Body of pancreas (tissue), 4 donors: ENCODE results near the gene DHX30. TPM values are rescaled to one million over a fixed set of nuclear protein-coding genes. Genes with fewer than 3 reads are reported as not detected.

Source experiments
- ATAC-seq: fragments of 150-250 bp; one replicate; pipeline ENCODE4 v1.9.1; 2016
- DNase-seq, 4 donors: peaks; one replicate each; pipeline ENCODE4 v3.0.0-alpha.2; 2019
- H3K27ac ChIP-seq, 4 donors: fragments of 200-600 bp; sonication (generic); 1 replicate in 3 of 4; 2 replicates in 1 of 4; pipeline versions ENCODE4 v1.5.1 to v1.6.1; 2016 to 2019; ENCODE audit warnings: mild to moderate bottlenecking in 1 of 4, mixed read lengths in 1 of 4, moderate library complexity in 1 of 4
- H3K27me3 ChIP-seq, 2 donors: fragments of 200-600 bp; sonication (generic); one replicate each; pipeline ENCODE4 v1.6.0; 2016; ENCODE audit warnings: mild to moderate bottlenecking in 1 of 2
- H3K36me3 ChIP-seq, 2 donors: fragments of 200-600 bp; sonication (generic); replicated peaks in 1 of 2; 2 replicates each; pipeline ENCODE4 v1.5.1; 2016; ENCODE audit warnings: low read depth in 2 of 2; ENCODE audit not compliant: insufficient read depth in 1 of 2
- H3K4me1 ChIP-seq: fragments of 200-600 bp; sonication (generic); one replicate; pipeline ENCODE4 v1.6.0; 2016
- H3K4me3 ChIP-seq, 2 donors: fragments of 200-600 bp; sonication (generic); 1 replicate in 1 of 2; 2 replicates in 1 of 2; pipeline ENCODE4 v1.5.1; 2016 to 2019
- H3K9me3 ChIP-seq, 3 donors: fragments of 200-600 bp; sonication (generic); 1 replicate in 2 of 3; 2 replicates in 1 of 3; pipeline ENCODE4 v1.5.1; 2016
- CTCF ChIP-seq, 7 experiments: fragments of 450-650 bp in 4 of 7; fragments of 200-600 bp in 3 of 7; sonication (generic) in 3 of 7; IDR thresholded peaks; one replicate each; pipeline ENCODE4 v1.5.1; 2016 to 2019; ENCODE audit warnings: antibody characterized with exemption in 7 of 7
- POLR2A ChIP-seq, 3 donors: fragments of 450-650 bp; IDR thresholded peaks; one replicate each; pipeline ENCODE4 v1.6.1; 2016; ENCODE audit warnings: antibody characterized with exemption in 3 of 3, mild to moderate bottlenecking in 2 of 3
- WGBS, 2 donors: methylation state at CpG; one replicate each; pipeline ENCODE4 v1.1.5; 2017; 5-methylcytosine and 5-hydroxymethylcytosine counted together
- intact Hi-C: fragments of 100-400 bp; cut with DNase I; formaldehyde crosslinking; loops from one replicate; pipeline ENCODE4 v1.15.1; 2023
- total RNA-seq, 2 donors: library from RNA; depleted of rRNA; stranded (reverse); fragments of >200 nt; gene quantifications; one replicate each; pipeline ENCODE4 v1.1.0, GENCODE V29; 2016

Gene DHX30
- total RNA-seq, 2 donors from 2014 or later: 28.3 to 50.4 TPM

GRCh38 chr3:47766186-47766585 is 36.8 kb upstream of the DHX30 start:
- no peak for TF ChIP-seq POLR2A (IDR thresholded peaks at IDR 0.05)
- TF ChIP-seq CTCF (IDR thresholded peaks at IDR 0.05): no peak
- Histone ChIP-seq H3K4me3 (no peak overlapping the region), H3K9me3 (no peaks in the 10 kb centered on the region), H3K4me1 (no peaks in the 10 kb centered on the region), H3K36me3 (peaks cover 0 to 3% of the 10 kb centered on the region in 2 donors), H3K27ac (no peak overlapping the region), H3K27me3 (no peaks in the 10 kb centered on the region)
- WGBS, 2 donors: 86 to 88% methylated on average over 4 of the region's 4 CpGs
- ATAC-seq (no peak), DNase-seq (no peak)
- intact Hi-C loops: no loop called here

- DNase-seq: no peak
- WGBS, 2 donors: 97% methylated on average over 8 of the region's 8 CpGs
- intact Hi-C loops: no loop called here
- no peaks in the 10 kb centered on the region for H3K9me3 ChIP-seq
- peaks cover 4 to 9% of the 10 kb centered on the region in 2 donors for H3K36me3 ChIP-seq
- no peak overlapping the region for H3K4me3 ChIP-seq
- peaks cover 5% of the 10 kb centered on the region for H3K4me1 ChIP-seq
- no peak overlapping the region for H3K27ac ChIP-seq
- H3K27me3 ChIP-seq: no peaks in the 10 kb centered on the region
- TF ChIP-seq CTCF (IDR thresholded peaks at IDR 0.05): no peak
- TF ChIP-seq POLR2A (IDR thresholded peaks at IDR 0.05): no peak
- no peak for ATAC-seq
Measured at GRCh38 chr3:47772047-47772446, 30.9 kb upstream of the DHX30 start.

- ATAC-seq (no peak), DNase-seq (no peak)
- Histone ChIP-seq H3K27ac (no peak overlapping the region), H3K36me3 (peaks cover 4 to 9% of the 10 kb centered on the region in 2 donors), H3K4me1 (peaks cover 5% of the 10 kb centered on the region), H3K4me3 (no peak overlapping the region), H3K9me3 (no peaks in the 10 kb centered on the region), H3K27me3 (no peaks in the 10 kb centered on the region)
- no peak for TF ChIP-seq CTCF (IDR thresholded peaks at IDR 0.05)
- TF ChIP-seq POLR2A (IDR thresholded peaks at IDR 0.05): no peak
- 89% methylated on average over 8 of the region's 8 CpGs for WGBS, 2 donors
- intact Hi-C loops: no loop called here
Measured at GRCh38 chr3:47772788-47773187, 30.1 kb upstream of the DHX30 start.

DNA sequence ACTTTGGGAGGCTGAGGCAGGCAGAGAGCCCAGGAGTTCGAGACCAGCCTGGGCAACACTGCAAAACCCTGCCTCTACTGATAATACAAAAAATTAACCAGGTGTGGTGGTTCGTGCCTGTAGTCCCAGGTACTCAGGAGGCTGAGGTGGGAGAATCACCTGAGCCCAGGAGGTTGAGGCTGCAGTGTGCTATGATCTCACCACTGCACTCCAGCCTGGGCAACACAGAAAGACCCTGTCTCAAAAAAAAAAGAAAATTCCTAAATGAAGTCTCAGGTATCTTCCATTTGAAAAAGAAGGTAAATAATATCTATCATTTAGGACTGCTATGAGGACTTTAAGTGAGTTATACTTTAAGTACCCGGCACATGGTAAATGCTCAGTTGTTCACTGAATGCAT is 24.2 kb upstream of the DHX30 start:
- Histone ChIP-seq H3K9me3 (no peaks in the 10 kb centered on the region), H3K4me1 (peaks cover 28% of the 10 kb centered on the region), H3K27me3 (no peaks in the 10 kb centered on the region), H3K4me3 (no peak overlapping the region), H3K27ac (no peak overlapping the region), H3K36me3 (no peaks in the 10 kb centered on the region)
- TF ChIP-seq POLR2A (IDR thresholded peaks at IDR 0.05) (no peak), CTCF (IDR thresholded peaks at IDR 0.05) (no peak)
- intact Hi-C loops: no loop called here
- 67 to 80% methylated on average over 3 of the region's 3 CpGs for WGBS, 2 donors
- no peak for DNase-seq
- ATAC-seq: no peak
